ENCODE results near the gene IGHMBP2.
A peak's percentile ranks its signal among the peaks of the same experiment; 100 is the strongest.

IGHMBP2 gene

GRCh38 chr11:68939583-68940555, 36.2 kb downstream of the IGHMBP2 start:
- no peak for DNase-seq (ENCODE audit: low read depth, low spot score)

DNA sequence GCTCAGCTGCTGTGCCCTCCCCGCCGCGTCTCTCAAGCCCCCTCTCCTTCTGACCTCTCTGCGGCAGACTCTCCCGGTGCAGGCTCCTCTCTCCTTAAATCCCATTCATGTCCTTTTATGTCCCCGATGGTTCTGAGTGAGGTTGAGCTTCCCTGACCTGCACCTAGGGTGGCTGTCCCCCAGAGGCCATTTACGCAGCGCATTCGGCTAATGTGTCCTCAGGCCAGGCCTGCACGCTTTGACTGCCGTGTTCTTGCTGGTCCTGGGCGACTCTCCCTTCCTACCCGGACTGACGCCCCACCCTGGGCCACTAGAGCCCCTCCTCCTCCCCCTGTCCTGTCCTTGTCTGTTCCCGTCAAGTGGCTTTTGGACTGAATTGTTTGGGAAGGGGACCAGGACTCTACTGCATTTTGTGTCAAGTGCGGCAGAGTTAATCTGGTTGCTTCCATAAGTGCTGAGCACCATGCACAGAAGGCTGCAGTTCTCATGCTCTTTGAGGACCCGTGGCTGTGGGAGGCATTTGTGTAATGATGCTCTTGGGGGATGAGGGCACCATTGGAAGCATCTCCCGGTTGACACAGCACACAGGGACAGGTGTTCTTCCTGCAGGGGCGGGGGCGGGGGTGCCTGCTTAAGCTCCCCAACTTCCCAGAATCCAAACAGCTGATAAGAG, 37.1 kb downstream of the IGHMBP2 start:
- DNase-seq (ENCODE audit: low read depth, low spot score): no peak

- no peak for DNase-seq (ENCODE audit: low read depth, low spot score)
These were observed 37.8 kb downstream of the IGHMBP2 start for GRCh38 chr11:68941324-68942094.

DNA sequence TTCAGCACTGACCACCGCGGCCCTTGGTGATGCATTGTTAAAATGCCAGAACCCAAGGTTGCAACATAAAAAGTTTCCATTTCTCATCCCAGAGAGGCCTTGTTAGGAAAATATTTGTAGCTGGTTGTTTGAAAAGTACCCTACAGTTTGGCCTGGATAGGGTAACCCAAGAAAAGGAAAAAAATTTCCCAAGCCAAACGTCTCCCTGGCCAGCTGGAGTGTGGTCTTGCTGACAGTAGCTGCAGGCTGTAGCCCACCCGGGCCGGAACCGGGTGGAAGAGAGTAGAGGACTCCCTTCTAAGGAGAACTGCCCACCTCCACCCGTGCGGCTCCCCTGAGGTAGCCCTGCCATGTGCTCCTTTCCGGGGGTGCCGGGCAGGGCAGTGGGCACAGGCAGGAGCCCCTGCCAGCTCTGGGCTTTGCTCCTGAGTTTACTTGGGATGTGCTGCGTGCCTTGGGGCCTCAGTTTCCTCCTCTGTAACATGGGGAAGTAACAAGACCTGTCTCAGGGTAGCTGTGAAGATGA, 38.5 kb downstream of the IGHMBP2 start:
- DNase-seq (ENCODE audit: low read depth, low spot score): no peak

GRCh38 chr11:68942751-68943271, 39.1 kb downstream of the IGHMBP2 start:
- no peak for DNase-seq (ENCODE audit: low read depth, low spot score)

DNA sequence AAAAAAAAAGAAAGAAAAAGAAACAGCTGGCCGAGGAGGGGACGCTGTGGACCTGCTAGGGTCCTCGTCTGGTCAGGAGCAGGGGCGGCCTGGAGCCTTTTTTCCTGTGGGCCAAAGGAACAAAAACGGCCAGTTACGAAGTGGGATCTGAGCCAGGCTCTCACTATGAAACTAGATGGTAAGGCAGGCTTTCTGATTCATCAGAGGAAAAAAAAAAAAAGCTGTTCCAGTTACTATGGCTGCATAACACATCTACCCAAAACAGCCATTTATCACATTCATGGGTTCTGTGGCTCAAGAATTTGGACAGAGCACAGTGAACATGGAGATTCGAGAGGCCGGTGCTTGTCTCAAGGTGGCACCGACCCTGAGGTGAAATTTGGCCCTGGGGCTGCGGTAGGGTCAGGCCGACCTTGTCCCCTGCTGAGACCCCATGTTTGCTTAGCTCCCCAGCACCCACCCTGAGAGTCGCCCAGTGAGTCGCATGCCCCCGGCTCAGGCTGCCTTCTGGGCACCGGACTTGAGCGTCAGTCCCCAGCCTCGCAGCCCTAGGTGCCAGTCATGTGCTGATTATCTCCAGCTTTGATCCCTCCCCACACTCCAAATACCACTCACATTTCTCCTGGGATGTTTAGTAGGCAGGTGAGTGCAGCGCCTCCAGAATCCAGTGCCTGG, 42.9 kb downstream of the IGHMBP2 start:
- DNase-seq (ENCODE audit: low read depth, low spot score): no peak

- no peak for DNase-seq (ENCODE audit: low read depth, low spot score)
These were observed 43.5 kb downstream of the IGHMBP2 start for GRCh38 chr11:68947151-68947550.

DNA sequence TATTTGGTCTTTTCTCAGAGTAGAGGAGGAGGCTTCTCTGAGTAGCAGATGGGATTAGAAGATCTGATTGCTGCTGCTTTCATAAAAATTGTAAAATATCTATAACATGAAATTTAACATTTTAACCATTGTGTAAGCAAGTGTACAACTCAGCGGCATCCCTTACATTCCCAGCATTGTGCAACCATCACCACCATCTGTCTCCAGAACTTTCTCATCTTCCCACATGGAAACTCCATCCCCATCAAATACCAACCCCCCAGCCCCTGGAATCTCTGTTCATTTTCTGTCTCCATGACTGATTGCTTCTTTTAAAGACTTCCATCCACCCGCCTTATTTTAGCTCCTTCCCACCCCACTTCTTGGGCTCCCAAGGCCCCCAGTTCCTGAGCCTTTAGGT, 44.8 kb downstream of the IGHMBP2 start:
- DNase-seq (ENCODE audit: low read depth, low spot score): no peak

DNA sequence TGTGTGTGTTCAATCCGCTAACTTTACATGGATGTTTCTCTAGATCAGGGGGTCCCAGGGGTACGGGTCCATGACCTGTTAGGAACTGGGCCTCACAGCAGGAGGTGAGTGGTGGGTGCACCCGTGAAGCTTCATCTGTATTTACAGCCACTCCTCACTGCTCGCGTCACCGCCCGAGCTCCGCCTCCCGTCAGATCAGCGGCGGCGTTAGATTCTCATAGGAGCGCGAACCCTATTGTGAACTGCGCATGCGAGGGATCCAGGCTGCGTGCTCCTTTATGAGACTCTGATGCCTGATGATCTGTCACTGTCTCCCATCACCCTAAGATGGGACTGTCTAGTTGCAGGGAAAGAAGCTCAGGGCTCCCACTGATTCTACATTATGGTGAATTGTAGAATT, 45.2 kb downstream of the IGHMBP2 start:
- no peak for DNase-seq (ENCODE audit: low read depth, low spot score)

- peak; percentile 38 for DNase-seq (ENCODE audit: low read depth, low spot score)
These were observed 46.6 kb downstream of the IGHMBP2 start for GRCh38 chr11:68950270-68950669.

DNA sequence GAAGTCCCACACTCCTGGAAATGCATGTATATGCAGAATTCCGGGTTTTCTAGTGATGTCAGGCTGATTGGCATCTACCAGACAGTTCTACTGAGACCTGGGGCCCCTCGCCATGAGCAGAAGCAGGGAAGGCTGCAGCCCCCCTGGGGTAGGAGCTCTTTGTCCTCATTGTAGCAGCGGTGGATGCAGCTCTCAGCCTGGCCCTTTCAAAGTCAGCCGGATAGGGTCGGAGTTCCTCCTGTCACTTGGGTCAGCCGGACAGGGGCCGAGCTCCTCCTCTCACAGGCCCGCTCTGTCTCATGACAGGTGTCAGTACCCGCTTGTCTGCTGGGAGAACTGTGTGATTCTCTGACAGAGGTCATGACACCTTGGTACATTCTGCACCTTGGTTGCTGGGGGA, 47.1 kb downstream of the IGHMBP2 start:
- DNase-seq (ENCODE audit: low read depth, low spot score): no peak

GRCh38 chr11:68954836-68955606, 51.3 kb downstream of the IGHMBP2 start:
- DNase-seq (ENCODE audit: low read depth, low spot score): no peak

- DNase-seq (ENCODE audit: low read depth, low spot score): no peak
These were observed 51.9 kb downstream of the IGHMBP2 start for GRCh38 chr11:68955607-68955958.

DNA sequence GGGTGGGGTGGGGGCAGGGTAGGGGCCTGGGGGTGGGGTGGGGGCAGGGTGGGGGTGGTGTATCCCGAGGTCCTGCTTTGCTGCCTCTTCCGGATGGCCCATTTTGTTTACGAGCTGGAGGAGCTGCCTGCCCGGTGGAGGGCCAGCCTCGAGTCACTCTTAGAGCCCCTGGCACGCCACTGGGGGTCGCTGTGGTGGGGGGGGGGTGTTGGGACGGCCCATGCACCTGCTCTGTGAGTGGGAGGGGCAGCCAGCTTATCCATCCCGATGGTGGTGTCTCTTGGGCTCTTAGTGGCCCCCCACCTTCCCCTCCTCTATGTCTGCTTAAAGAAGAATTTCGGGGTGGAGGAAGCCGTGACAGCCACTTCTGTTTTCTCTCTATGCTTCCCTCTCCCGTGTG, 52.5 kb downstream of the IGHMBP2 start:
- DNase-seq (ENCODE audit: low read depth, low spot score): no peak

- DNase-seq (ENCODE audit: low read depth, low spot score): no peak
These were observed 53.0 kb downstream of the IGHMBP2 start for GRCh38 chr11:68956547-68957254.

- no peak for DNase-seq (ENCODE audit: low read depth, low spot score)
These were observed 54.5 kb downstream of the IGHMBP2 start for GRCh38 chr11:68958211-68958610.

GRCh38 chr11:68959465-68960293, 56.0 kb downstream of the IGHMBP2 start:
- no peak for DNase-seq (ENCODE audit: low read depth, low spot score)

- no peak for DNase-seq (ENCODE audit: low read depth, low spot score)
These were observed 56.8 kb downstream of the IGHMBP2 start for GRCh38 chr11:68960294-68961071.
